PFSK-1 (cell line): ENCODE results near the gene UBXN2A.

Source experiments
- FOXP2 ChIP-seq: optimal IDR thresholded peaks from 2 replicates; pipeline ENCODE3; 2011; ENCODE audit warnings: borderline replicate concordance, control low read depth, inconsistent platforms; ENCODE audit not compliant: insufficient read depth; ENCODE audit errors: extremely low read length, extremely low read depth
- POLR2AphosphoS5 ChIP-seq: IDR thresholded peaks from 2 replicates; pipeline ENCODE4 v1.6.1; 2012; ENCODE audit warnings: low read depth, mild to moderate bottlenecking, control low read depth, low read length, moderate library complexity
- SIN3A ChIP-seq: IDR thresholded peaks from 2 replicates; pipeline ENCODE4 v1.6.1; 2012; ENCODE audit warnings: mild to moderate bottlenecking, low read length, moderate library complexity, borderline replicate concordance; ENCODE audit not compliant: insufficient read depth
- TAF1 ChIP-seq: IDR thresholded peaks from 2 replicates; pipeline ENCODE4 v1.6.1; 2012; ENCODE audit warnings: low read length, control low read depth, borderline replicate concordance; ENCODE audit not compliant: insufficient read depth
- TF ChIP-seq, protein P1 (sequence below), 2 experiments: IDR thresholded peaks; 2 replicates each; pipeline versions ENCODE4 v1.6.1 to v1.8.0; 2011 to 2012; ENCODE audit warnings: low read depth in 2 of 2, low read length in 2 of 2, control low read depth in 1 of 2, inconsistent platforms in 1 of 2, mild to moderate bottlenecking in 1 of 2, moderate library complexity in 1 of 2; ENCODE audit not compliant: insufficient read depth in 1 of 2

Gene UBXN2A

GRCh38 chr2:24024018-24024417 lies 83.8 kb downstream of the UBXN2A start:
- TF ChIP-seq POLR2AphosphoS5 (no peak), TAF1 (no peak), FOXP2 (no peak), SIN3A (no peak)
- TF ChIP-seq, protein P1, sequence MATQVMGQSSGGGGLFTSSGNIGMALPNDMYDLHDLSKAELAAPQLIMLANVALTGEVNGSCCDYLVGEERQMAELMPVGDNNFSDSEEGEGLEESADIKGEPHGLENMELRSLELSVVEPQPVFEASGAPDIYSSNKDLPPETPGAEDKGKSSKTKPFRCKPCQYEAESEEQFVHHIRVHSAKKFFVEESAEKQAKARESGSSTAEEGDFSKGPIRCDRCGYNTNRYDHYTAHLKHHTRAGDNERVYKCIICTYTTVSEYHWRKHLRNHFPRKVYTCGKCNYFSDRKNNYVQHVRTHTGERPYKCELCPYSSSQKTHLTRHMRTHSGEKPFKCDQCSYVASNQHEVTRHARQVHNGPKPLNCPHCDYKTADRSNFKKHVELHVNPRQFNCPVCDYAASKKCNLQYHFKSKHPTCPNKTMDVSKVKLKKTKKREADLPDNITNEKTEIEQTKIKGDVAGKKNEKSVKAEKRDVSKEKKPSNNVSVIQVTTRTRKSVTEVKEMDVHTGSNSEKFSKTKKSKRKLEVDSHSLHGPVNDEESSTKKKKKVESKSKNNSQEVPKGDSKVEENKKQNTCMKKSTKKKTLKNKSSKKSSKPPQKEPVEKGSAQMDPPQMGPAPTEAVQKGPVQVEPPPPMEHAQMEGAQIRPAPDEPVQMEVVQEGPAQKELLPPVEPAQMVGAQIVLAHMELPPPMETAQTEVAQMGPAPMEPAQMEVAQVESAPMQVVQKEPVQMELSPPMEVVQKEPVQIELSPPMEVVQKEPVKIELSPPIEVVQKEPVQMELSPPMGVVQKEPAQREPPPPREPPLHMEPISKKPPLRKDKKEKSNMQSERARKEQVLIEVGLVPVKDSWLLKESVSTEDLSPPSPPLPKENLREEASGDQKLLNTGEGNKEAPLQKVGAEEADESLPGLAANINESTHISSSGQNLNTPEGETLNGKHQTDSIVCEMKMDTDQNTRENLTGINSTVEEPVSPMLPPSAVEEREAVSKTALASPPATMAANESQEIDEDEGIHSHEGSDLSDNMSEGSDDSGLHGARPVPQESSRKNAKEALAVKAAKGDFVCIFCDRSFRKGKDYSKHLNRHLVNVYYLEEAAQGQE (IDR thresholded peaks at IDR 0.05; ENCODE audit: insufficient read depth in 1 of 2, low read depth in 2 of 2, low read length in 2 of 2): no peak

GRCh38 chr2:24024996-24025663 lies 84.9 kb downstream of the UBXN2A start:
- TF ChIP-seq POLR2AphosphoS5 (no peak), TAF1 (no peak), FOXP2 (no peak), SIN3A (no peak)
- TF ChIP-seq, protein P1 (IDR thresholded peaks at IDR 0.05; ENCODE audit: insufficient read depth in 1 of 2, low read depth in 2 of 2, low read length in 2 of 2): no peak

GRCh38 chr2:24026233-24026632 lies 86.0 kb downstream of the UBXN2A start:
- TF ChIP-seq POLR2AphosphoS5 (no peak), TAF1 (no peak), FOXP2 (no peak), SIN3A (no peak)

- TF ChIP-seq FOXP2 (no peak), POLR2AphosphoS5 (no peak), TAF1 (no peak), SIN3A (no peak)
- TF ChIP-seq, protein P1 (IDR thresholded peaks at IDR 0.05; ENCODE audit: insufficient read depth in 1 of 2, low read depth in 2 of 2, low read length in 2 of 2): no peak
These were observed 98.7 kb downstream of the UBXN2A start for GRCh38 chr2:24038786-24039499.

DNA sequence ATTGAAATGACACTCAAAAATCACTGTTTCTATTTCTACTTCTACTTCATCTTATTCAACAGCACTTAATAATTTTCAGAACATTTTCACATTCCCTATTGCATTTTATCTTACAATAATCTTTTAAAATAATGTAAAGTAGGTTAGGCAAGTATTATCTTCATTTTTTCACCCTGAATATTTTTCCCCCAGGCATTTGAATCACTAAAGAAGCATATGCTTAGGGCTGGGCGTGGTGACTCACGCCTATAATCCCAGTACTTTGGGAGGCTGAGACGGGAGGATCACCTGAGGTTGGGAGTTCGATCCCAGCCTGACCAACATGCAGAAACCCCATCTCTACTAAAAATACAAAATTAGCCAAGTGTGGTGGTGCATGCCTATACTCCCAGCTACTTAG lies 100.2 kb downstream of the UBXN2A start:
- no peak for TF ChIP-seq FOXP2
- no peak for TF ChIP-seq POLR2AphosphoS5
- TF ChIP-seq, protein P1 (IDR thresholded peaks at IDR 0.05; ENCODE audit: insufficient read depth in 1 of 2, low read depth in 2 of 2, low read length in 2 of 2): no peak
- no peak for TF ChIP-seq SIN3A
- TF ChIP-seq TAF1: no peak
